HepG2 (cell line): ENCODE data around the gene MGST2. TPM values are rescaled to one million over a fixed set of nuclear protein-coding genes. Genes with fewer than 3 reads are reported as not detected.

Source experiments
- ETV6 ChIP-seq: sonication (generic); formaldehyde crosslinking; conservative IDR thresholded peaks from 2 replicates; pipeline ENCODE4 v1.4.0; 2020; ENCODE audit warnings: missing genetic modification reagents
- GATAD1 ChIP-seq: IDR thresholded peaks from 2 replicates; pipeline ENCODE4 v1.6.1; 2016; ENCODE audit warnings: missing genetic modification reagents, missing compliant biosample characterization
- GZF1 ChIP-seq: sonication (generic); formaldehyde crosslinking; IDR thresholded peaks from 2 replicates; pipeline ENCODE4 v1.5.1; 2020; ENCODE audit warnings: mild to moderate bottlenecking, missing genetic modification reagents
- HIC2 ChIP-seq: sonication (generic); formaldehyde crosslinking; IDR thresholded peaks from 2 replicates; pipeline ENCODE4 v1.9.0; 2022; ENCODE audit warnings: low read depth, missing genetic modification reagents
- HIVEP1 ChIP-seq: sonication (generic); formaldehyde crosslinking; IDR thresholded peaks from 2 replicates; pipeline ENCODE4 v1.4.0; 2020; ENCODE audit warnings: mild to moderate bottlenecking, missing genetic modification reagents
- MED13 ChIP-seq: sonication (generic); formaldehyde crosslinking; IDR thresholded peaks from 2 replicates; pipeline ENCODE4 v1.5.0; 2020; ENCODE audit warnings: missing genetic modification reagents
- NFIC ChIP-seq: IDR thresholded peaks from 2 replicates; pipeline ENCODE4 v1.6.1; 2012; ENCODE audit warnings: mild to moderate bottlenecking, low read length, inconsistent platforms
- ZBTB10 ChIP-seq: sonication (generic); formaldehyde crosslinking; IDR thresholded peaks from 2 replicates; pipeline ENCODE4 v1.4.0; 2020; ENCODE audit warnings: missing genetic modification reagents, borderline replicate concordance
- ZFP1 ChIP-seq: IDR thresholded peaks from 2 replicates; pipeline ENCODE4 v1.6.1; 2016
- ZNF275 ChIP-seq: sonication (generic); formaldehyde crosslinking; IDR thresholded peaks from 2 replicates; pipeline ENCODE4 v1.8.0; 2022; ENCODE audit warnings: missing genetic modification reagents, mild to moderate bottlenecking, inconsistent platforms, borderline replicate concordance
- ZNF7 ChIP-seq: IDR thresholded peaks from 2 replicates; pipeline ENCODE4 v1.6.1; 2016; ENCODE audit warnings: missing biosample characterization, missing genetic modification reagents
- polyA plus RNA-seq, 8 experiments: library from polyadenylated mRNA; depleted of rRNA in 3 of 8; stranded (reverse) in 7 of 8; unstranded in 1 of 8; fragments of >200 nt; fragmentation: Illumina TruSeq in 4 of 8; extraction: Trizol in 4 of 8; gene quantifications; 2 replicates each; pipeline versions ENCODE4 v1.2.1 to v1.2.3, GENCODE V29; 2011 to 2016; ENCODE audit warnings: low read depth in 4 of 8, missing spikeins in 1 of 8, mixed read lengths in 1 of 8; ENCODE audit not compliant: insufficient read depth in 1 of 8
- total RNA-seq, 5 experiments: library from RNA; depleted of rRNA; stranded (reverse); fragments of >200 nt; fragmentation: Illumina TruSeq; extraction: Trizol; gene quantifications; 2 replicates each; pipeline ENCODE4 v1.2.3, GENCODE V29; 2016; ENCODE audit warnings: low read depth in 1 of 5
- TF ChIP-seq, protein P1 (sequence below): sonication (generic); formaldehyde crosslinking; IDR thresholded peaks from 2 replicates; pipeline ENCODE4 v1.4.0; 2020; ENCODE audit warnings: missing genetic modification reagents
- TF ChIP-seq, protein P2 (sequence below): sonication (generic); formaldehyde crosslinking; IDR thresholded peaks from 2 replicates; pipeline ENCODE4 v1.5.1; 2020; ENCODE audit warnings: mild to moderate bottlenecking, missing genetic modification reagents, moderate library complexity

MGST2 gene
- total and polyA plus RNA-seq, 2 of the 13 experiments (the other 11 are each of a cell fraction or from before 2014, with no cell fraction given), result 205 to 416 TPM

DNA sequence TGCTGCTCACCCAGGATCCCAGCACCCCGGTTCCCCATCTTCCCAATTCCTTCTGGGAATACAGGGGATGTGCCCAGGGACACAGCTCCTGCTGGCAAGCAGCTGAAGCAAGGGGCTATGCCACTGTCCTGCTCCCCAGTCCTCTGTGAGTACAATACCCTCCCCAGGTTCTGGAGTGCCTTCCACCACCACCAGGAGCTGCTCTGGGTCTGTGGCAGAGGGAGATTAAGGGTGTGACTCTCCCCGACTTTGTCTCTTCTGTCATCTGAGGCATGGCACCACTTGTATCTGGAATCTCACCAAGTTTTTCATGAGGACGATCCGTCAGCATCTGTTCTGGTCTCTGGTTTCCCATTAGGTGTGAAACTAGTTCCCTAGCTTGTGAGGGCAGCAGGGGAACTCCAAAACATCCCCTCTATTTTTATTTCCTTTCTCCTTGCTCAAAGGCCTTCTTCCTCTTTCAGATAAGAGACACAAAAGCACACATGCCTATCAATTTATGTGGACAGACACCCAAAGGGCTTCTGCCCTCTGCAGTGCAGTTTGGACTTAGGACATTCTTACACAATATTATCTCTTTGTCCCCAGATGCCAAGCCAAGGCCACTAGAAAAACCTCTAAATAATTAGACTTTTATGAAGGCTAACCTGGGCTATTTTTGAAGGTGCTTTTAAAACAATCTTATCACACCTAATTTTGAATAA, 26.8 kb downstream of the MGST2 start (continued):
- peak; percentile 92 for TF ChIP-seq NFIC
- TF ChIP-seq ZBTB10 (CRISPR knock-in tag), result peak; percentile 49; the same call in 1 of the 2 replicates
- no peak for TF ChIP-seq HIVEP1 (CRISPR knock-in tag)
- TF ChIP-seq ZFP1, result peak; percentile 52
- TF ChIP-seq, protein P1, sequence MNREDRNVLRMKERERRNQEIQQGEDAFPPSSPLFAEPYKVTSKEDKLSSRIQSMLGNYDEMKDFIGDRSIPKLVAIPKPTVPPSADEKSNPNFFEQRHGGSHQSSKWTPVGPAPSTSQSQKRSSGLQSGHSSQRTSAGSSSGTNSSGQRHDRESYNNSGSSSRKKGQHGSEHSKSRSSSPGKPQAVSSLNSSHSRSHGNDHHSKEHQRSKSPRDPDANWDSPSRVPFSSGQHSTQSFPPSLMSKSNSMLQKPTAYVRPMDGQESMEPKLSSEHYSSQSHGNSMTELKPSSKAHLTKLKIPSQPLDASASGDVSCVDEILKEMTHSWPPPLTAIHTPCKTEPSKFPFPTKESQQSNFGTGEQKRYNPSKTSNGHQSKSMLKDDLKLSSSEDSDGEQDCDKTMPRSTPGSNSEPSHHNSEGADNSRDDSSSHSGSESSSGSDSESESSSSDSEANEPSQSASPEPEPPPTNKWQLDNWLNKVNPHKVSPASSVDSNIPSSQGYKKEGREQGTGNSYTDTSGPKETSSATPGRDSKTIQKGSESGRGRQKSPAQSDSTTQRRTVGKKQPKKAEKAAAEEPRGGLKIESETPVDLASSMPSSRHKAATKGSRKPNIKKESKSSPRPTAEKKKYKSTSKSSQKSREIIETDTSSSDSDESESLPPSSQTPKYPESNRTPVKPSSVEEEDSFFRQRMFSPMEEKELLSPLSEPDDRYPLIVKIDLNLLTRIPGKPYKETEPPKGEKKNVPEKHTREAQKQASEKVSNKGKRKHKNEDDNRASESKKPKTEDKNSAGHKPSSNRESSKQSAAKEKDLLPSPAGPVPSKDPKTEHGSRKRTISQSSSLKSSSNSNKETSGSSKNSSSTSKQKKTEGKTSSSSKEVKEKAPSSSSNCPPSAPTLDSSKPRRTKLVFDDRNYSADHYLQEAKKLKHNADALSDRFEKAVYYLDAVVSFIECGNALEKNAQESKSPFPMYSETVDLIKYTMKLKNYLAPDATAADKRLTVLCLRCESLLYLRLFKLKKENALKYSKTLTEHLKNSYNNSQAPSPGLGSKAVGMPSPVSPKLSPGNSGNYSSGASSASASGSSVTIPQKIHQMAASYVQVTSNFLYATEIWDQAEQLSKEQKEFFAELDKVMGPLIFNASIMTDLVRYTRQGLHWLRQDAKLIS (CRISPR knock-in tag), result no peak; the same call in 1 of the 2 replicates
- TF ChIP-seq HIC2 (CRISPR knock-in tag), result peak; percentile 69; the same call in 1 of the 2 replicates
- TF ChIP-seq MED13, result peak; percentile 80; the same call in 1 of the 2 replicates
- TF ChIP-seq ZNF7 (CRISPR knock-in tag), result peak; percentile 64; the same call in 1 of the 2 replicates
- no peak for TF ChIP-seq ZNF275 (CRISPR knock-in tag)
- TF ChIP-seq GATAD1, result 0 out of 2 replicates have a peak, but pooled peaks have one; percentile 40
- 0 out of 2 replicates have a peak, but pooled peaks have one; percentile 16 for TF ChIP-seq GZF1 (CRISPR knock-in tag)
- TF ChIP-seq, protein P2, sequence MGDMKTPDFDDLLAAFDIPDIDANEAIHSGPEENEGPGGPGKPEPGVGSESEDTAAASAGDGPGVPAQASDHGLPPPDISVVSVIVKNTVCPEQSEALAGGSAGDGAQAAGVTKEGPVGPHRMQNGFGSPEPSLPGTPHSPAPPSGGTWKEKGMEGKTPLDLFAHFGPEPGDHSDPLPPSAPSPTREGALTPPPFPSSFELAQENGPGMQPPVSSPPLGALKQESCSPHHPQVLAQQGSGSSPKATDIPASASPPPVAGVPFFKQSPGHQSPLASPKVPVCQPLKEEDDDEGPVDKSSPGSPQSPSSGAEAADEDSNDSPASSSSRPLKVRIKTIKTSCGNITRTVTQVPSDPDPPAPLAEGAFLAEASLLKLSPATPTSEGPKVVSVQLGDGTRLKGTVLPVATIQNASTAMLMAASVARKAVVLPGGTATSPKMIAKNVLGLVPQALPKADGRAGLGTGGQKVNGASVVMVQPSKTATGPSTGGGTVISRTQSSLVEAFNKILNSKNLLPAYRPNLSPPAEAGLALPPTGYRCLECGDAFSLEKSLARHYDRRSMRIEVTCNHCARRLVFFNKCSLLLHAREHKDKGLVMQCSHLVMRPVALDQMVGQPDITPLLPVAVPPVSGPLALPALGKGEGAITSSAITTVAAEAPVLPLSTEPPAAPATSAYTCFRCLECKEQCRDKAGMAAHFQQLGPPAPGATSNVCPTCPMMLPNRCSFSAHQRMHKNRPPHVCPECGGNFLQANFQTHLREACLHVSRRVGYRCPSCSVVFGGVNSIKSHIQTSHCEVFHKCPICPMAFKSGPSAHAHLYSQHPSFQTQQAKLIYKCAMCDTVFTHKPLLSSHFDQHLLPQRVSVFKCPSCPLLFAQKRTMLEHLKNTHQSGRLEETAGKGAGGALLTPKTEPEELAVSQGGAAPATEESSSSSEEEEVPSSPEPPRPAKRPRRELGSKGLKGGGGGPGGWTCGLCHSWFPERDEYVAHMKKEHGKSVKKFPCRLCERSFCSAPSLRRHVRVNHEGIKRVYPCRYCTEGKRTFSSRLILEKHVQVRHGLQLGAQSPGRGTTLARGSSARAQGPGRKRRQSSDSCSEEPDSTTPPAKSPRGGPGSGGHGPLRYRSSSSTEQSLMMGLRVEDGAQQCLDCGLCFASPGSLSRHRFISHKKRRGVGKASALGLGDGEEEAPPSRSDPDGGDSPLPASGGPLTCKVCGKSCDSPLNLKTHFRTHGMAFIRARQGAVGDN, result peak; percentile 79
- TF ChIP-seq ETV6 (CRISPR knock-in tag), result no peak
